Fibroblast of the aortic adventitia (primary cell): ENCODE results near the gene COL17A1. TPM values are rescaled to one million over a fixed set of nuclear protein-coding genes. Genes with fewer than 3 reads are reported as not detected.

Experiments used
- DNase-seq: peaks from one replicate; pipeline ENCODE4 v3.0.0-alpha.2; 2010; ENCODE audit warnings: low read depth
- H3K4me3 ChIP-seq: 2 replicates; pipeline ENCODE4 v1.5.1; 2011; ENCODE audit warnings: low read depth, mild to moderate bottlenecking, control low read depth, low read length, moderate library complexity
- total RNA-seq: library from RNA; depleted of rRNA; stranded (reverse); fragments of >200 nt; gene quantifications from 2 replicates; pipeline ENCODE4 v1.2.3, GENCODE V29; 2012; ENCODE audit warnings: low replicate concordance
- TF ChIP-seq, protein P1 (sequence below): IDR thresholded peaks from 2 replicates; pipeline ENCODE4 v1.5.1; 2011; ENCODE audit warnings: mild to moderate bottlenecking, low read length, control low read depth, inconsistent platforms; ENCODE audit not compliant: insufficient read depth

Gene COL17A1
- total RNA-seq, 1 donor: 2.0 TPM

DNA sequence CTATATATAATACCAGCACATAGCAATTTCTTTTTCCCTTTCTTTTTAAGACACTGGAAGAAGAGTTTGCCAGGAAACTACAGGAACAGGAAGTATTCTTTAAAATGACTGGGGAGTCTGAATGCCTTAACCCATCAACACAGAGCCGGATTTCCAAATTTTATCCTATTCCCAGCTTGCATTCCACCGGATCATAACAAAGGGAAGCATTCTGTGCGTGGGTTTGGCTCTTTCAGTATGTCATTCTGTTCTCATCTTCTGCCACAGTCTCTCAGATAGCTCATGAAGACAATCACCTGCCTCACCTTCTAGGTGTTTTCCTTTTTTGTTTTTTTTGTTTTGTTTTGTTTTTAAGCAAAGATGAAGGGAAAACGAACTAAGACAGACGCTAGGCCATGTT, 60.2 kb downstream of the COL17A1 start:
- TF ChIP-seq, protein P1, sequence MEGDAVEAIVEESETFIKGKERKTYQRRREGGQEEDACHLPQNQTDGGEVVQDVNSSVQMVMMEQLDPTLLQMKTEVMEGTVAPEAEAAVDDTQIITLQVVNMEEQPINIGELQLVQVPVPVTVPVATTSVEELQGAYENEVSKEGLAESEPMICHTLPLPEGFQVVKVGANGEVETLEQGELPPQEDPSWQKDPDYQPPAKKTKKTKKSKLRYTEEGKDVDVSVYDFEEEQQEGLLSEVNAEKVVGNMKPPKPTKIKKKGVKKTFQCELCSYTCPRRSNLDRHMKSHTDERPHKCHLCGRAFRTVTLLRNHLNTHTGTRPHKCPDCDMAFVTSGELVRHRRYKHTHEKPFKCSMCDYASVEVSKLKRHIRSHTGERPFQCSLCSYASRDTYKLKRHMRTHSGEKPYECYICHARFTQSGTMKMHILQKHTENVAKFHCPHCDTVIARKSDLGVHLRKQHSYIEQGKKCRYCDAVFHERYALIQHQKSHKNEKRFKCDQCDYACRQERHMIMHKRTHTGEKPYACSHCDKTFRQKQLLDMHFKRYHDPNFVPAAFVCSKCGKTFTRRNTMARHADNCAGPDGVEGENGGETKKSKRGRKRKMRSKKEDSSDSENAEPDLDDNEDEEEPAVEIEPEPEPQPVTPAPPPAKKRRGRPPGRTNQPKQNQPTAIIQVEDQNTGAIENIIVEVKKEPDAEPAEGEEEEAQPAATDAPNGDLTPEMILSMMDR: no peak
- H3K4me3 ChIP-seq: no peak overlapping the region
- DNase-seq: no peak

DNA sequence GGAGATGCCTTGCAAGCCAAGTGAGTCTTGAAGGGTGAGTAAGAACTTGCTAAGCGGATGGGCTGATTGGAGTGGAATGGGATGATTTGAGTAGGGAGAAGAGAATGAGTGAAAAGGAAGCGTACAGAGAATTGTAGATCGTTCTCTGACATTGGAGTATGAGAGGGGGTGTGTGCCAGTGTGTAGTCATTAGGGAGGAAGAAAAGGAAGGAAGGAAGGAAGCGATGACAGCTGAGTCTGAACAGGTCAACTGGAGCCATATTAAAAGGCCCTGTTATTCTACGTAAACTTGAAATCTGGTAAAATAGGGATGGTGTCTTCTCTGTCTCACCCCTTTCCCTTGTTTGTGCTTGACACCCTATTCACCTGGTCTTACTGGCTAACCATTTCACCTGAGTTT, 63.7 kb downstream of the COL17A1 start:
- DNase-seq: no peak
- TF ChIP-seq, protein P1: no peak
- H3K4me3 ChIP-seq: no peak overlapping the region

DNA sequence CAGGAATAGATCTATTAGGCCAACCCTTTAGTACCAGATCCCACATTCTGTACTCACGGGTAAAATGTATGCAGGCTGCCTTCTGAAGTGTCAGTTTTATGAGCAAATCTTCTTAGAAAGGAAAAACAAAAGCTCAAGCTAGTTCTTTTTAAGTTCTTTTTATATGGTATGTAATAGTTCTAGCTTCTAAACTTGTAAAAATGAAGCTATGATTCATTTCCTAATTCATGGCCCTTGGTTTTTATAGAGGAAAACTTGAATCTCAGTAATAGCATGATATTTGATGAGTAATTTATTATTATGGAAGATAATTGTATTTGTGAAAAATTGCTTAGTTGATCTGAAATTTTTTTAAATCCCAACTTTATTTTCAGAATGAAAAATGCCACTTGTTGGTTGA, 64.4 kb downstream of the COL17A1 start:
- H3K4me3 ChIP-seq: no peak overlapping the region
- TF ChIP-seq, protein P1: no peak
- DNase-seq: no peak

DNA sequence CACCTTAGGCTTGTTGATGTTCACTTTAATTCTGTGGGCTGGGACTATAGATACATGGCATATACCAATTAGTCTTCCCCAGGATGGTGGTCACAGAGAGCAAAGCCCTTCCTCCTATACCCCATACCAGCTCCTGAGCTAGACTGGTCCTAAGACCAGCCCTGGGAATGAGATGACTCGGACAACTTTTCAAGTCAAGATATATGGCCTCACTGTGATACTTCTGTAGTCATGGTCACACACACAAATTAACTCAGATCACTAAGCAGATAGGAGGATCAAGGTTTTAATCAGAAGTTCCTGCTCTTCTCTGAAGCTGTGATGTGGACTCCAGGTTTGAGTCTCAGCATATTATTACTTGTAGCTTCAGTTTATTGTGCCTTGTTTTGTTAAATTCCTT, 65.7 kb downstream of the COL17A1 start:
- TF ChIP-seq, protein P1: no peak
- no peak overlapping the region for H3K4me3 ChIP-seq
- DNase-seq: no peak

DNA sequence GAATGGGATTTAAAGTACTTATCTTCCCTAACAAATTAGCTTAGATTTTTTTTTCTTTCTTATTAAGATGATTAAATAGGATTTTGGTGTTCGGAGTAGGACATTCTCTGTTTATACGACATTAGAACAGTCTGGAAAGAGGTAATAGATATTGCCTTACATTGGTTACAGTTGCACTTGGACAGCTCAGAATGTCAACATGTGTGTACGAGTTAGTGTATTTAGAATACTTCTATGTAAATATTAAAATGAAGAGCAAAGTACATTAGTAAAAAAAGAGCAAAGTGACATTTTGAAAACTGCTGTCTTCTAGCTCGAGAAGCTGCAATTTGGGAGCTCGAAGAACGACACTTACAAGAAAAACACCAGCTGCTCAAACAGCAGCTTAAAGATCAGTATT, 67.2 kb downstream of the COL17A1 start:
- no peak for DNase-seq
- no peak overlapping the region for H3K4me3 ChIP-seq
- TF ChIP-seq, protein P1: no peak

DNA sequence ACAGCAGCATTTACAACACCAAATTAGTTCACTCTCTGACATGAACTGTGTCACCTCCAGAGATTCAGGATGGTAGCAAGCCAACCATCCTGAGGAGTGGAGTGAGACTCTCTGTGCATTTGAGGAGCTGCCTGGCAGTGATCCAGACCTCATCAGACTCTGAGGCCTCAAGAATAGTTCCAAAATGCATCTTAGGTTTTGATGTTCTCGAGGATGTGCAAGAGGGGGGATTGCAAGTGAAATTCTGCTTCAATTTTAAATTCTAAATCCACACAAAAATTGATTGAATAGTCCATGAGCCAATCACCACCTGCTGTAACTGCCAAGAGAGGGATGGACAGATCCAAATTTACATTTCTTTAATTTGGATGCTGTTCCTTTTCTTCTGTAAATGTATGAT, 69.0 kb downstream of the COL17A1 start:
- H3K4me3 ChIP-seq: no peak overlapping the region
- TF ChIP-seq, protein P1: no peak
- no peak for DNase-seq

DNA sequence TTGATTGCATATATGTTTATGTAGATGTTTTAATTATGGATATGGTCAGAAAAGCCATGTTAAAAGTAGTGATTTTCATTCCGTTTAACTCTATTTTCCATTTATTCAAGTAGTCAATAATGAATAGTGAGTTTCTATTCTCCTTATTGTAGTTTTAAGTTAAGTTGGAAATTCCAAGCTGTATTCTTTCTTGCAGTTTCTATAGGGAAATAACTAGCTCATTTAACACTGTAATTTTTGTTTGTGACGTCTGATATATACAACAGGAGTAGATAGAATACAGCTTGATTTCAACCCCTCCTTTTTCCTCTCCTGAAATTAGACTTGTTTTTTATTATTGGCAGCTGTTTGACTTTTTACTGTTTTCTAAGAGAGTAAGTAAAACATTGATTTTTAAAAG, 71.5 kb downstream of the COL17A1 start:
- TF ChIP-seq, protein P1: no peak
- H3K4me3 ChIP-seq: no peak overlapping the region
- no peak for DNase-seq
